ENCODE results near the gene RPUSD1.

RPUSD1 gene

DNA sequence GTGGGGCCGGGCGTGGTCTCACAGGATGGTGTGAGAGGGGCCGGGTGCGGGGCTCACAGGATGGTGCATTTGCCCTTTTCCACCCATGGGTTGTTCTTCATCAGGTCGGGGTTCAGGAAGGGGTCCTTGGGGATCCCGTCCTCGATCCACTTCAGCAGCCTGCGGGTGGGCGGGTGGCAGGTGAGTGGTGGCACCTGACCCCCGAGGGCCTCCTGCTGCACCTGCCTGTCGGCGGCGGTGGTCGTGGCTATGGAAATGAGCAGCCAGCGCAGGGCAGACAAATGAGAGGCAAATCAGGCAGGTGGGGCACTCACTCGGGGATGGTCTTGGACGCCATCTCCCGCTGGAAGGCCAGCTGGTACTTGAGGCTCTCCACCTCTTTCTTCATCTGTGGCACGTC lies 10.5 kb upstream of the RPUSD1 start:
- no peak for DNase-seq

DNA sequence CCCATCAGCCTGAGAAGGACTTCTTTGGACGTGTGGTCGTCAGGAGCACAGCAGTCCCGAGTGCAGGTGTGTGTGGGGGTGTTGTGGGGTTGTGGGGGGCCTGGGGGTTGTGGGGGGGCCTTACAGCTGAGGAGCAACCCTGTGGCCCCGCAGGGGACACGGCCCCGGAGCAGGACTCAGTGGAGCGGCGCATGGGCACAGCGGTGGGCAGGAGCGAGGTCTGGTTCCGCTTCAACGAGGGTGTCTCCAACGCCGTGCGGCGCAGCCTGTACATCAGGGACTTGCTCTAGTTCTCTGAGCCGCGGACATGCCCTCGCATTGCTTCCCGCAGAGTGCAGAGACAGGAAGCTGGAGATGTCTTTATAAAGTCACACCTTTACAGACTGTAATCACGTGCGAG lies 9.5 kb upstream of the RPUSD1 start:
- no peak for DNase-seq

DNA sequence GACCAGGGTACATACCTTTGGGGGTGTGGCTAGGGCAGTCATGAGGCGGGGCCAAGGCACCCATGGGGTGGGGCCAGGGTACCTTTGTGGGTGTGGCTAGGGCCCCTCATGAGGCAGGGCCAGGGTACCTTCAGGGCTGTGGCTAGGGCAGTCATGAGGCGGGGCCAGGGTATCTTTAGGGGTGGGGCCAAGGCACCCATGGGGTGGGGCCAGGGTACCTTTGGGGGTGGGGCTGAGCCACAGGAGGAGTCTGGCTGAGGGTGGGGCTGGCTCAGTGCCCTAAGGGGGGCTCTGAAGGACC lies 8.9 kb upstream of the RPUSD1 start:
- DNase-seq: peak in 1 of 2 donors; percentile 52

DNA sequence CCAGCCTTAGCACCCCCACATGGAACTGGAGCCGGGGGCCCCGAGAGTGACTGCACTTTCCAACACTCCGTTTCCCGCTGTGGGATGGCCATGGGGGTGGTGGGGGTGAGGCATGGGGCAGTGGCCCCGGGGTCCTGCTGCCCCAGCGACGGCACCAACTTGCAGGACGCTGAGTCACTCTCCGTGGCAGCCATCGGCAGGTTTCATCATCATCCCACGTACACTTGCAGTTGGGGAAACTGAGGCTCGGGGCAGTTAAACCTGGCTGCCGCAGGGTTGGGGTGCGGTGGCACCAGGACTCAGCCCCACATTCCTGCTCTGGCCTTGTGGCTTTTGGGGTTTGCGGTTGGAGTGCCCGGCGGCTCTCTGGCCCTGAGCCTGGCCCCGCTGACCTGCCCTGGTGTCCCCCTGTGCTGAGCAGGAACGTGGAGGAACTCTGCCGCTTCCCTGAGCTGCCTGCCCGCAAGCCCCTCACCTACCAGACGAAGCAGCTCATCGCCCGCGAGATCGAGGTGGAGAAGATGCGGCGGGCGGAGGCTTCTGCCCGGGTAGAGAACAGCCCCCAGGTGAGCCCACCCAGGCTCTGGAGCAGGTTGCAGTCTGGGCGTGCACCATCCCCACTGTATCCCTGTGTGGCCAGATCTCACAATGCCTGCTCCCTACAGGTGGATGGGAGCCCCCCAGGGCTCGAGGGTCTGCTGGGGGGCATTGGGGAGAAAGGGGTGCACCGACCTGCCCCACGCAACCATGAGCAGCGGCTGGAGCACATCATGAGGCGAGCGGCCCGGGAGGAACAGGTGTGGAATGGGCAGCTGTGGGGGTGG lies 8.3 kb upstream of the RPUSD1 start:
- no peak for DNase-seq

DNA sequence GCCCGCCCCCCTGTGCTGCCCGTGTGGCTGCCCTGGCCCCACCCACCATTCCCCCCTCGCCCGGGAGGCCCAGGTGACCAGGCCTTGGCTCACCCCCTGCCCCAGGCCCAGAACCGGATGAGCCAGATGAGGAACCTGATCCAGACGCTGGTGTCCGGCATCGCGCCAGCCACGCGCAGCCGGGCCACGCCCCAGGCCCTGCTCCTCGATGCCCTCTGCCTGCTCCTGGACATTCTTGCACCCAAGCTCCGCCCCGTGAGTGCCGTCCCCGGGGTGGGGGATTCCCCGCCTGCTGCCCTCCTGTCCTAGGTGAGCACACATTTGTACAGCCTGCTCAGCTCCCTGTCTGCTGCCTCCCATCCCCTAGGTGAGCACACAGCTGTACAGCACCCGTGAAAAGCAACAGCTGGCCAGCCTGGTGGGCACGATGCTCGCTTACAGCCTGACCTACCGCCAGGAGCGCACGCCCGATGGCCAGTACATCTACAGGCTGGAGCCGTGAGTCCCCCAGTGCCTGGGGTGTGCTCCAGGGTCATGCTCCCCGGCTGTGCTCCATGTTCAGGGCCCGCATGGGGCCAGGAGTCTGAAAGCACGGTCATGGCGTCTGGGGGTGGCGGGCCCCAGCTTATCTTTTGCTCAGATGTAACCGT lies 7.5 kb upstream of the RPUSD1 start:
- DNase-seq: no peak

DNA sequence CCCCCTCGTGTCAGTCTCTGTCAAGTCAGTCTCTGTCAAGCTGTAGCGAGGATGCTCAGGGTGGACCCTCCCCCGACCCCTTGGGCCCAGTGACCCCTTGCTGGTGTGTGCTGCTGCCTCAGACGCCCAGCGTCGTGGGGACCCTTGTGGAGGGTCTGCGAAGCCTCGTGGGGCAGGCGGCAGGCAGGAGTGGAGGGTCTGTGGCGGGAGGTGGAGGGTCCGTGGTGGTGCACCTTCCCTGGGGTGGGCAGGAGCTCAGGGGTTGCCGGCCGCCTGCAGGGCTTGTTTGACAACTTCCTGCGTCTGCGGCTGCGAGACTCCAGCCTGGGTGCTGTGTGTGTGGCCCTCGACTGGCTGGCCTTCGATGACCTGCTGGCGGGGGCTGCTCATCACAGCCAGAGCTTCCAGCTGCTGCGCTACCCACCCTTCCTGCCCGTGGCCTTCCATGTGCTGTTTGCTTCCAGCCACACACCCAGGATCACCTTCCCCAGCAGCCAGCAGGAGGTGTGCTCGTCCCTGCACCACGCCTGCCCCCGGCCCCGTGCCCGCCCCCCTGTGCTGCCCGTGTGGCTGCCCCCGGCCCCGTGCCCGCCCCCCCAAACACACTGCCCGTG lies 6.8 kb upstream of the RPUSD1 start:
- DNase-seq: no peak

DNA sequence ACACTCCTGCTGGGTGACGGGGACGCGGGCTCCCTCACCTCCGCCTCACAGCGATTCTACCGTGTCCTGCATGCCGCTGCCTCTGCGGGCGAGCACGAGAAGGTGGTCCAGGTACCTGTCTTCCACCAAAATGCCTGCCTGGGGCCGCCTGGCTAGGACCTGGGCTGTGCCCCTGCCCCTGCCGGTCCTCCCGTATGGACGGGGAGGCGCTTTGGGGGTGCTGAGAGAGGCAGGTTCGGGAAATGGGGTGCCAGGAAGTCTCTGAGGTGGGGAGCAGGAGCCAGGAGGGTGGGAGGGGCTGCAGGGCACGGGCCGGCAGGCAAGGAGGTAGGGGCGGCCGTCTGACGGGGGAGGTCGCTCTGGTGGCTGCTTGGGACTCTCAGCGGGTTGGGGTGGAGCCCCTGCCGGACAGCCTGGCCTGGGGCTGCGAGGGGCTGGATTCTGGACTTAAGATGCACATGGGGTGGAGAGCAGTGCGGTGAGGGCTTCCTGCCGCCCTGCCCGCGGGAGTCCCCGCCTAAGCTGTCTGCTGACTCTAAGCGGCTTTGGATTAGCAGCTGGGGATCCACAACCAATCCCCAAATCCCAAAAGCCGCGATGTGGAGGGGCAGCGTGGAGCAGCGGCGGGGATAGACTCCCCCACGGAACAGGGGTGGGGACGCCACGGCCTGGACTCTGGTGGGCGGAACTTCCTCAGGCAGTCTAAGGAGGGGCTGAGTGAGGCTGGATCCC lies 6.1 kb upstream of the RPUSD1 start:
- DNase-seq: no peak

DNA sequence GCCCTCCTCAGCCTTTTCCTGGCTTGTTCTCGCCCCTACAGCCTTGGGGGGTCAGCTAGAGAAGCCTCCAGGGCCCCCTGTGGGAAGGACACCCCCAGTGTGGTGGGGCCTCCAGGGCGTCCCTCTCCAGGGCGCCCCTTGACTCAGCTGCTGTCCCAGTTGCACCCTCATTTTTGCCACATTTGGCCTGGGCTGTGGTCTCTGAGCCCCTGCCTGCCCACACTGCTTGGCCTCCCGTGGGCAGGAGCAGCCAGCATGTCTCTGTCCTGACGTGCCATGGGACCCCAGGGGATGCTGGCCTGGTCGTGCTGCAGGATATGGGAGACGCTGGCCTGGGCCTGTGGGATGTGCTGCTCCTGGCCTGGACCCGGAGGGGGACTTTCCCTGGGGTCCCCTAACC lies 5.2 kb upstream of the RPUSD1 start:
- DNase-seq: no peak

DNA sequence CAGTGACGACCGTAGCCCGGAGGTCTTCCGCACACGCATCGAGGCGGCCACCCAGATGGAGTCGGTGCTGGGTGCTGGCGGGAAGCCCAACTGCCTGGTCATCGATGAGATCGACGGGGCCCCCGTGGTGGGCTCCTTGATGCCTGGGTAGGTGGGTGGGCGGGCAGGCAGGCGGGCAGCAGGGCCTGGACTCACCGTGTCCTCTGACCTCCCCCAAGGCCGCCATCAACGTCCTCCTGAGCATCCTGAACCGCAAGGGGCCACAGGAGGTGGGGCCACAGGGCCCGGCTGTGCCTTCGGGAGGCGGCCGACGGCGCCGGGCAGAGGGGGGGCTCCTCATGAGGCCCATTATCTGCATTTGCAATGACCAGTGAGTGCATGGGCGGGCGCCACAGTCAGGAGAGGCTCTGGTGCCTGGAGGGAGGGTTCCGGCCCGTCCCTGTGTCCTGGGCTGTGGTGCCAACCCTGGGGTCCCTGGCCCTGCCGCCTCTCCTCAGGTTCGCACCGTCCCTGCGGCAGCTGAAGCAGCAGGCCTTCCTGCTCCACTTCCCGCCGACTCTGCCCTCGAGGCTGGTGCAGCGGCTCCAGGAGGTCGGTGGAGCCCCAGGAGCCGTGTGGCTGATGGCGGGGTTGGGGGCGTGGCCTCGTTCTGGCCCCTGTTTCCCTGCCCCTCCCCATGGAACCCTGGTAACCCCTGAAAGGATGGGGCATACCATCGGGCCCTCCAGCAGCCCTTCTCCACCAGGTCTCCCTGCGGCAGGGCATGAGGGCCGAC lies 4.2 kb upstream of the RPUSD1 start:
- DNase-seq: no peak

DNA sequence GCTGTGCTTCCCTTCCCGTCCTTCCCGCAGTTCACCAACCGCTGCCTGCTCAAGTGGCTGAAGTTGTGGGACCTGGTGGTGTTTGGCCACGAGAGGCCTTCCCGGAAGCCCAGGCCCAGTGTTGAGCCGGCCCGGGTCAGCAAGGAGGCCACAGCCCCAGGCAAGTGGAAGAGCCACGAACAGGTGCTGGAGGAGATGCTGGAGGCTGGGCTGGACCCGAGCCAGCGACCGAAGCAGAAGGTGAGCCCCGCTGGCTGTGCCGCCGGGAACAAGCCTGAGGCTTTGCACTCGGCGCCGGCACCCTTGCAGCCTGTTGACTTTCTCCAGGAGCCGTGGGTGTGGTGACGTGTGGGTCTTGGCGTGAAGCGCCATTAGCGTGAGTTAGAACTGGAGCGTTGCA lies 3.0 kb upstream of the RPUSD1 start:
- DNase-seq: no peak

DNA sequence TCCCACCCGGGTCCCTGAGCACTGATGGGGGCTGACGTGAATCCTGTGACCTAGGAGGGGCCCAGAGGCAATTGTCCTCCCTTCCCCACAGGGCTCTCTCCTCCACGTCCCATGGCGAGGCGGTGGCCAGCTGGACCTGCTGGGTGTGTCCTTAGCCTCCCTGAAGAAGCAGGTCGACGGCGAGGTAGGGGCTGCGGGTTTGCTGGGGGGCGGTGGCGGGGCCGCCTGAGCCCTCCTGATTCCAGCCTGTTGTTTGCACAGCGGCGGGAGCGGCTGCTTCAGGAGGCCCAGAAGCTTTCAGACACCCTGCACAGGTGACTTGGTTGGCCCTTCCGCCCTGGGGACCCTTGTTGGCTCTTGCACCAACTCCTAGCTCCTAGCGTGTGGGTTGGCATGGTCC lies 1.9 kb upstream of the RPUSD1 start:
- DNase-seq: no peak

DNA sequence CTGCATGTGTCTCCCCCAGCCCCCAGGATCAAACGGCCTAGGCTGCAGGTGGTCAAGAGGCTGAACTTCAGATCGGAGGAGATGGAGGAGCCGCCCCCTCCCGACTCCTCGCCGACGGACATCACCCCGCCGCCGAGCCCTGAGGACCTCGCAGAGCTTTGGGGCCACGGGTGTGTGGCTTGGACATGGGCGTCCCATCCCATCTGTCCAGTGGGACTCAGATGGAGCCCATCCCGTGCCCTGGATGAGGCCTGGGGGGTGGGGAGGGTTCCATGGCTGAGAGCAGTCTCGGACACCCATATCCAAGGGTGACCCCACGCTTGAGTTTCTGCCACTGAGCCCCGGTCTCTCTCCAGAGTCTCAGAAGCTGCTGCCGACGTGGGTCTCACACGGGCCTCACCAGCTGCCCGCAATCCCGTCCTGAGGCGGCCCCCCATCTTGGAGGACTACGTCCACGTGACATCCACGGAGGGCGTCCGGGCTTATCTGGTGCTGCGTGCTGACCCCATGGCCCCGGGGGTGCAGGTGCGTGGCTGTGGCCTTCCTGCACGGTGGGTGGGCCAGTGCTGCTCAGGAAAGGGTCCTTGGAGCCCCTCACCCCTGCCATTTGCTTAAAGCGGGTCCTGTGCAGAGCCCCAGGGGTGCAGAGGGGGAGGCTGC lies 1.1 kb upstream of the RPUSD1 start:
- DNase-seq: no peak

DNA sequence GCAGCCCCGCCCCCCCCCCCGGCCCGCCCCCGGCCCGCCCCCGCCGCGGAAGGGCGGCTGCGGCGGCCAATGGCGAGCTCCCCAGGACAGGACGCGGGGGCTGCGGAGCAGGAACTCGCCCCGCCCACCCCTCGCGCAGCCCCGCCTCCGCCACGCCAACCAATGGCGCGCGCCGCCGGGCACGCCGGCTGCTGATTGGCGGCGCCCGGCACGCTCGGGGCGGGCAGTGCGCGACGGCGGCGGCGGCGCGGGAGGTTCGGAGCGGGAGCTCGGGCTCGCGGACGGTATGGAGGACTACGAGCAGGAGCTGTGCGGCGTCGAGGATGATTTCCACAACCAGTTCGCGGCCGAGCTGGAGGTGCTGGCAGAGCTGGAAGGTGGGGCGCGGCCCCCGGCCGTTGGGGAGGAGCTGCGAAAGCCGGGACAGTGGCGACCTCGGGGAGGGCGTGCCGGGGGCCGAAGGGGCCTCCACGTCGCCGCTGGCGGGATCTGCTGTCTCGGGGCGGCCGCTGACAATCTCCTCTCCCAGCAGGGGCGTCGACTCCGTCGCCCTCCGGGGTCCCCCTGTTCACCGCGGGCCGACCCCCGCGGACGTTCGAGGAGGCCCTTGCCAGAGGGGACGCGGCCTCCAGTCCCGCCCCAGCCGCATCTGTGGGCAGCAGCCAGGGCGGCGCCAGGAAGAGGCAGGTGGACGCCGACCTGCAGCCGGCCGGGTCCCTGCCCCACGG lies 382 bp upstream of the RPUSD1 start, which contains the start of gene CHTF18:
Gene CHTF18 (plus strand): TSS at position 222 of the 728 bp plus-strand sequence. CDS start 65 bp downstream, at position 287.
- DNase-seq: peak; percentile 92 to 93

DNA sequence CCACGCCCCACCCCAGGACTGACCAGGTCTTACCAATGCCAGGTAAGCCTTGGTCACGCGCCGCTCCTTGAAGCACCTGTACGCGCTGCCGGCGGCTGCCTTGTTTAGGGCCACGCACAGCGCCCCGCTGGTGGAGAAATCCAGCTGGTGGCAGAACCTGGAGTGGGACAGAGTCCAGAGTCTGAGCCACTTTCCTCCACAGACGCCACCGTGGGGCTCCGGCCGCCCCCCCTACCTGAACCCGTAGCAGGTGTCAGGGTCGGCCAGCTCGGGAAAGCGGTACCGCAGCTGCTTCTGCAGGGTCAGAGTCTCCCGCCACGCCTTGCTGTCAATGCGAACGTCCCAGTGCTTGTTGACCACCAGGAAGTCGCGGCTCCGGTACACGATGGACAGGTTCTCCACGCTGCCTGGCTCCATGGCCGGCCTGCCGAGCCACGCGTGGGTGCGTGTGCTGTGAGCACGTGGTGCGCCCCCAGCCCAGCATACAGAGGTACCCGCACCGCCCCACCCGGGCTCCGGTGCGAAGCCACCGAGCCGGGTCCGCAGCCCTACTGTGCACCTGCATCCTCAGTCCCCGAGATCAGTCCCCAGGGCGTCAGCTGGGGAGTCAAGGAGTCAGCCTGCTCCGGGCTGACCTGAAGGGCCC lies 737 bp downstream of the RPUSD1 start:
- DNase-seq: no peak

DNA sequence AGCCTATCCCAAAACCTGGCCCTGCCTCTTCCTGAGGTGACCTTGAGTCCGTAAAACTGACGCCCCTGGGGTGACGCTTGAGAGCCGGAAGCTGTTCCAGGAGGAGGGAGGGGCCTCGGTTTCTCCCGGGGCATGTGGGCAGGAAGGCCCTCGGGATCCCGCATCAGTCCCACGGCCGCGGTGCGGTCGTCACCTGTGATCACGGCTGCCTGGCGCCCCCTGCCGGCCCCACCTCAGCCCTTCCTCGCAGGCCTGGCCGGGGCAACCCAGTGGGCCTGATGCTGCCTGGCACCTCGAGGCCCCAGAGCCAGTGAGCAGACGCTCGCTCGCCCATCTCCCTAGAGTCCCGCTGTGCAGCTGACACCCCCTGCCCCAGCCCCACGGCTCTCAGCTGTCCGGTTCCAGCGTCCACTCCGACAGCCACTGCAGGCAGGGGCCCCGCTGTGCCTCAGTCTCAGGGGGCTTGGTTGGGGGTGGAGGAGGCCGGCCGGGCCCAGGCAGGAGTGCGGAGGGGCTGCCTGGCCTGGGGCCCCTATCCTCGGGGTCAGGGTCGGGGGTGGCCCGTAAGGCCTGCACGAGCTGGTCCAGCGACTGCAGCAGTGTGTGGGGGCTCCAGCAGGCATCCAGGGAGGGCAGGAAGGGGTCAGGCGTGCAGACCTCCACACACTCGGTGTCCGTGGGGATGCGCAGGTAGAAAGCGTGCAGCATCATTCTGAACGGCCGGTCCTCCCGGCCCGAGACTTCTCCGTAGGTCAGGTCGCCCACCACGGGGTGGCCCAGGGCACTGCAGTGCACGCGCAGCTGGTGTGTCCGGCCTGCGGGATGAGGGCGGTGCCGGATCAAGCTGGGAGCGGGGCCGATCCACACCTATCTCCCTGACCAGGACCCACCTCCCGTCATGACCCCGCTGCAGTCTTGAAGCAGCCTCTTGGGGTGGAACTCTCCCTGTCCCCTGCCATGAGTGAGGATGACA lies 2.3 kb downstream of the RPUSD1 start:
- peak; percentile 83 to 86 for DNase-seq

DNA sequence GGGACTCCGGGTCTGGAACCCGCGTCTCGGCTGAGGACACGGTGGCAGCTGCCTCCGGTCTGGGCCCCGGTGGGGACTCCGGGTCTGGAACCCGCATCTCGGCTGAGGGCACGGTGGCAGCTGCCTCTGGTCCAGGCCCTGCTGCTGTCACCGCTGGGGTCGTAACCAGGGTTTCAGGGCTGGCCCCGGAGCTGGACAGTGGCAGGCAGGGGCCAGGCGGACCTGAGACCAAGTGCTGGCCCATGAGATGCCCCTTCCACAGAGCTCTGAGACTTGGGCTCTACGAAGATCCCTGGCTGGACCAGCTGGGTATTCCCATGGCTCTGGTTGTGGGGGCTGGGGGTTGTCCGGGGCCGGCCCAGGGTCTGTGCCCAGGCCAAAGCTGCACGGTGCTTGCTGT lies 3.8 kb downstream of the RPUSD1 start:
- DNase-seq: no peak

DNA sequence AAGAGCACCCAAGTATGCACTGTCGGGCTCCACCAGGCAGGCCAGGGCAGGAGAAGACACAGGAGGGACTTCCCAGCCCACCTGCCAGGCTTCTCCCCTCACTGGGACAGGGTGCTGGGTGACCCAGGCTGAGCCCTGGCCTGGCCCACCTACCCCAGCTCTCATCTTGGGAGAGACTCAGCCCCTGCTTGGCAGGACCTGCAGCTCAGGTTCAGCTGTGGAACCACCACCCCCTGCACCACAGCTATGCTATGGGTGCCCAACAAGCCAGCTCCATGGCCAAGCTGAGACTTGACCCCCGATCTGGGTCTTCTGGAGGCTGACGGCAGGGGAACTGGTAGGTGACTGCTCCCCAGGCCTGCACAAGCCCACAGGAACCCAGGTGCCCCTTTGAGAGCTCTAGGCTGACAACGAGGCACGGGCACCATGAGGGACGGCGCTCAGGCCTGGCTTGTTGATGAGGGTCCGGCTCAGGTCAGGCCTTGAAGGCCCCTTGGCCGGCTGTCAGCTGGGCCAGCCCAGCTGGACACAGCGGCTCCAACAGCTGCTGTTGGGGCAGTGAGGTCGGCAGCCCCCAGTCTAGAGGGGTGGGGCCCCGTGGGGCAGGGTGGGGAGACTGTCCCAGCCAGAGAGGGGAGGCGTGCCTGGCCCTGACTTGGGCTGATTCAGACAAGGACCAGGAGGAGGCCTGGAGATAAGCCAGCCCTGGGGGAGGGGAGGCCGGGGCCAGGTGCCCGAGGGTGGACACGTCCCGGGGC lies 4.6 kb downstream of the RPUSD1 start:
- DNase-seq: peak in 1 of 2 donors; percentile 29

DNA sequence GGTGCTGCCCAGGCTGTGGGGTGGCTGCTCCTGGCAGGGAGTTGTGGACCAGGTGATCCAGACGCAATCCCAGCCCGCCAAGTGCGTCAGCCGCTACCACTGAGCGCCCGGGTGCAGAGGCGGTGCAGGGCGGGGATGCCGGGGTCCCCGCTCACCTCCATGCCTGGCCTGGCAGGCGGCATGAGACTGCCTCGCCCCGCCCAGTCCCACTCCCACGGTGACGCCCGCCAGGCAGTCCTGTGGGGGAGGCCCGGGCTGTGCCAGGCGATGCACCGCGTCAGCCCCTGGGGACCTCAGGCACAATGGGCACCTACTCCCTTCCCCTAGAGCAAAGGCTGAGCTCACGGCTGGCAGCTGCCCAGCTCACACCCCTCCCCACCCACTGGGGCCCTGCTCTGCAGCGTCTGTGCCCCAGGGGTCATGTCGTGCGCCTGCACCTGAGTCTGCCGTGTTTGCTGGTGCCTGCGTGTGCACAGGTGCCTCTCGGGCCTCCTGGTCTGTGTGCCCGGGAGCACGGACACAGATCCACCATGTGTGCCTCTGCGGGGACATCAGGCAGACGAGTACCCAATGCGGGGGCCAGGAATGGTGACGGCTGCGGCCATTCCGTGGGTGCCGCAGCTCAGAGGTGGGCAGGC lies 5.3 kb downstream of the RPUSD1 start:
- DNase-seq: no peak
